Bronchial epithelial cell (primary cell): ENCODE data around the gene HGS. TPM values are rescaled to one million over a fixed set of nuclear protein-coding genes. Genes with fewer than 3 reads are reported as not detected.
A peak's percentile ranks its signal among the peaks of the same experiment; 100 is the strongest.

Source experiments
- DNase-seq: peaks from one replicate; pipeline ENCODE4 v3.0.0-alpha.2; 2010; ENCODE audit warnings: low read depth
- FAIRE-seq: peaks from 2 replicates; lab custom pipeline; 2011; peaks lifted over from hg19 to GRCh38; lab: Jason Lieb, UNC
- H3K27me3 ChIP-seq: 2 replicates; pipeline ENCODE4 v1.5.1; 2011; ENCODE audit warnings: low read length; ENCODE audit not compliant: control insufficient read depth, insufficient read depth
- H3K36me3 ChIP-seq: 2 replicates; pipeline ENCODE4 v1.5.1; 2011; ENCODE audit warnings: low read length; ENCODE audit not compliant: control insufficient read depth, insufficient read depth
- H3K4me3 ChIP-seq: 2 replicates; pipeline ENCODE4 v1.5.1; 2011; ENCODE audit warnings: mild to moderate bottlenecking, low read depth, low read length, control low read depth
- CTCF ChIP-seq: IDR thresholded peaks from 2 replicates; pipeline ENCODE4 v1.5.1; 2011; ENCODE audit warnings: mild to moderate bottlenecking, moderate library complexity, low read length, control low read depth, inconsistent platforms; ENCODE audit not compliant: insufficient read depth, severe bottlenecking
- total RNA-seq: library from RNA; depleted of rRNA; stranded (reverse); fragments of >200 nt; gene quantifications from 2 replicates; pipeline ENCODE4 v1.2.1, GENCODE V29; 2014

Gene HGS
- total RNA-seq, 1 donor from 2014 or later: 77.7 TPM

DNA sequence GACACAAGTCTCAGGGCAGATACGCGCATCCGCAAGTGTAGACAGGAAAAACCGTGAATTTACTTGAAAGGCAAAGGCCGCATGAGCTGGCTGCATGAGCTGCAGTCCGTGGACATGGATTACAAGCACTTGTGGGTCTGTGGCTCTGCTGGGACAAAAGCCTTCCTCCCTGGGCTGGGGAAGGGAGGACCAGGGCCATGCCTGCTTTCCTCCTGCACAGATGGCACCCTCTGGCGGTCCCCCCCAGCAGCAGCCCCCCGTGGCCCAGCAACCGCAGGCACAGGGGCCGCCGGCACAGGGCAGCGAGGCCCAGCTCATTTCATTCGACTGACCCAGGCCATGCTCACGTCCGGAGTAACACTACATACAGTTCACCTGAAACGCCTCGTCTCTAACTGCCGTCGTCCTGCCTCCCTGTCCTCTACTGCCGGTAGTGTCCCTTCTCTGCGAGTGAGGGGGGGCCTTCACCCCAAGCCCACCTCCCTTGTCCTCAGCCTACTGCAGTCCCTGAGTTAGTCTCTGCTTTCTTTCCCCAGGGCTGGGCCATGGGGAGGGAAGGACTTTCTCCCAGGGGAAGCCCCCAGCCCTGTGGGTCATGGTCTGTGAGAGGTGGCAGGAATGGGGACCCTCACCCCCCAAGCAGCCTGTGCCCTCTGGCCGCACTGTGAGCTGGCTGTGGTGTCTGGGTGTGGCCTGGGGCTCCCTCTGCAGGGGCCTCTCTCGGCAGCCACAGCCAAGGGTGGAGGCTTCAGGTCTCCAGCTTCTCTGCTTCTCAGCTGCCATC lies 17.7 kb downstream of the HGS start:
- no peak for FAIRE-seq
- Histone ChIP-seq H3K4me3 (no peak overlapping the region), H3K36me3 (peaks cover 25% of the 10 kb centered on the region), H3K27me3 (no peaks in the 10 kb centered on the region)
- DNase-seq: no peak
- TF ChIP-seq CTCF: no peak

- TF ChIP-seq CTCF: peak; percentile 30
- FAIRE-seq (no peak), DNase-seq (peak; percentile 80)
- peaks cover 26% of the 10 kb centered on the region for H3K36me3 ChIP-seq
- H3K4me3 ChIP-seq: peak within 1 kb of the TSS; percentile 68
- H3K27me3 ChIP-seq: no peaks in the 10 kb centered on the region
Measured at GRCh38 chr17:81702934-81703746, 19.3 kb downstream of the HGS start, which contains the start of gene MRPL12. MRPL12 (plus strand) TSS chr17:81703367; CDS start chr17:81703502, 135 bp downstream.

GRCh38 chr17:81703747-81704654 lies 20.2 kb downstream of the HGS start:
- DNase-seq (no peak), FAIRE-seq (no peak)
- peak overlapping the region; percentile 68 for H3K4me3 ChIP-seq
- peaks cover 26% of the 10 kb centered on the region for H3K36me3 ChIP-seq
- no peaks in the 10 kb centered on the region for H3K27me3 ChIP-seq
- TF ChIP-seq CTCF: no peak

DNA sequence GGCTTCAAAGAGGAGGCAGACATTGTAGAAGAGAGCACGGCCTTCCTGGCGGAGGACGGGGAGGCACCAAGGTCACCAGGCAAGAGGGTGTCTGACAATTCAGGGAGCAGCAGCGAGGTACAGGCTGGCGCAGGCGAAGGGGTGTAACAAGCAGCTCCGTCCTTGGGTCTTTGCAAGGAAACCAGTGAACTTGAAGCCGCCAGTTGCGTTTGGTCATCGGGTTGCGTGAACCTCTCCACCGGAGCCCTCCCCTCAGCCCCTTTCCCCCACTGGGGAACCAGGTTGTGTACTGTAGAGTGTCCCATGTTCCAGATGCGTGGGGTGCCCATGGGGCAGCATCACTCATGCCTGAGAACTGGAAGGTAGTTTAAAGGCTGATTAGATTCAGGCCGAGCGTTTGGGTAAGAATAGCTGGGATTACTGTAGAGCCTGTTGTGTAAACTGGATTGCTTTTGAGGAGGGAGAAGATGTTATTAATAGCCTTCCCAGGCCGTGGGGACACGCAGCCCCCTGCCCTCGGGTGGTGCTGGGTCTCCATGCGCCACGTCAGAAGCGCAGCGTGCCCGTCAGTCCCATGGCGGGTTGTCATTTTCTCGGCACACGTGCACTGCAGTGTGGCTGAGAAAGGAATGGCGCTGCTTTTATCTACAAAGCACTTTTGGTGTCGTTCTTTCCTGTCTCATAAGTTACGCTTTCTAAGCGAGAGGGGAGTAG lies 21.9 kb downstream of the HGS start:
- Histone ChIP-seq H3K36me3 (peaks cover 26% of the 10 kb centered on the region), H3K4me3 (no peak overlapping the region), H3K27me3 (no peaks in the 10 kb centered on the region)
- FAIRE-seq: no peak
- no peak for DNase-seq
- TF ChIP-seq CTCF: no peak

GRCh38 chr17:81706232-81706611 lies 22.4 kb downstream of the HGS start:
- no peaks in the 10 kb centered on the region for H3K27me3 ChIP-seq
- peaks cover 23% of the 10 kb centered on the region for H3K36me3 ChIP-seq
- FAIRE-seq: no peak
- no peak for TF ChIP-seq CTCF
- DNase-seq: no peak
- no peak overlapping the region for H3K4me3 ChIP-seq
